Embryonic facial prominence (tissue), 1 donor: Measurements from ENCODE around the gene SNX25.
"Not testable (repeated sequence)": the region's sequence is repeated elsewhere in the genome, so short reads cannot be mapped to it uniquely, and the experiment has no call there.

Experiments
- DNase-seq: peaks from one replicate; pipeline ENCODE4 v3.0.0-alpha.2; 2016; ENCODE audit errors: extremely low spot score

The SNX25 gene

DNA sequence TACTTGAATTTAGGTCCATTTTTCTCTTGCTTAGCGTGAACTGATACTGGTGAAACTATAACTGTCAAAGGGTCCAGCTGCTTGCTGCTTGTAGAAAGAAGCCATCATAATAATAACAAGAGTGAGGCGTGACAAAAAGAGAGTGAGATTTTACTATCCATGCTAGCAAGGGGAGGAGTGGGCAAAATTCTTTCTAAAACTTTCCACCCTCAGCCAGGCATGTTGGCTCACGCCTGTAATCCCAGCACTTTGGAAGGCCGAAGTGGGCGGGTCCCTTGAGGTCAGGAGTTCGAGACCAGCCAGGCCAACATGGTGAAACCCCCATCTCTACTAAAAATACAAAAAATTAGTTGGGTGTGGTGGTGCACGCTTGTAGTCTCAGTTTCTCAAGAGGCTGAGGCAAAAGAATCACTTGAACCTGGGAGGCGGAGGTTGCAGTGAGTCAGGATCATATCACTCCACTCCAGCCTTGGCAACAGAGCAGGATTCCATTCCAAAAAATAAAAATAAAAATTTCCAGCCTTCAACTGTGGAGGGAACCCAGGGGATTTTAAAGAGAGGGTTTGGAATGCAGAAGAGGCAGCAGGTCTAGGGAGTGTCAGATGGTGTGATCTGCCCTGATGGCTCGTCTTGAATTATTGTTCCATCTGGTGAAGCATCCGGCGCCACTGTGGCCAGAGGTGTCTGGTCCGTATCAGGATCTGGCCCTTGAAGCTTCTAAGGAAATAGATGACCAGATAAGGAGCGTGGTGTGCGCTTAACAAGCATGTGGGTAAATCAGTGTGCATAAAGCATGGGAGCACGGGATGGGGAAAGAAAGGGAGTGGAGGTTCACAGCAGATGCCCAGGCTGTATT lies 134.6 kb downstream of the SNX25 start:
- no peak for DNase-seq

DNA sequence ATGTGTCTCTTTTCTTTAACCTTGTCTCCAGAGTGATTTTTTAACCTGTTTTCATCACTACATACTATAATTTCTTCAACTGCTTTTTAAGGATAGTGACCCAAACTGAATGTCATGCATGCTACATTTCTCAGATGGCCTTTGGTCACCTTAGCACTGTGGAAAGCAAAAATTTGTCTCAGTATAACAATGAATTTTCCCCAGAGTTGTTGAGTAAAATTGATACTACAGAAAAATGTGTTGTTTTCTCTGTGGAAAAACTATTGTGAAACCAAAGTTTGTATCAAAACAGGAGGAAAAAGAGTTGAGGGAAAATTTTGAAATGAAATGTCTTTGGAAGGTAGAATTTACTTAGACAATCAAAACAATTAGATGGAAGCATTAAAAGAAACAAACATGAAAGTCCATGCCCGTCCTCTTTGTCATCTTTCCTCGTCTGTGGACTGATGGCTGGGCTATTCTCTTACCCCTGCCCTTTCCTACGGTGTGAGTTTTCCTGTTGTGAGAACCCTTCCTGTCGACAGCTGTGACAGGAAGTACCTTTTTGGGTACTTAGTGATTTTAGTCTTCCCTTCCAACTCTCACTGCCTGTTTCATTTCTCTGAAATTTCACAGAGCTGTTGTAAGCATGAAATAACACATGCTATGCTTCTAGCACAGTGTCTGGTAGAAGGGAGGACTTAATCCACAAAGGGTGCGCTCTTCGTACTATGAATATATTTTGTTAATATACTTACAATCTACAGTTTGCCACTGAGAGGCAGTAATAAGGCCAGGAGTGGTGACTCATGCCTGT lies 135.5 kb downstream of the SNX25 start:
- DNase-seq: no peak

DNA sequence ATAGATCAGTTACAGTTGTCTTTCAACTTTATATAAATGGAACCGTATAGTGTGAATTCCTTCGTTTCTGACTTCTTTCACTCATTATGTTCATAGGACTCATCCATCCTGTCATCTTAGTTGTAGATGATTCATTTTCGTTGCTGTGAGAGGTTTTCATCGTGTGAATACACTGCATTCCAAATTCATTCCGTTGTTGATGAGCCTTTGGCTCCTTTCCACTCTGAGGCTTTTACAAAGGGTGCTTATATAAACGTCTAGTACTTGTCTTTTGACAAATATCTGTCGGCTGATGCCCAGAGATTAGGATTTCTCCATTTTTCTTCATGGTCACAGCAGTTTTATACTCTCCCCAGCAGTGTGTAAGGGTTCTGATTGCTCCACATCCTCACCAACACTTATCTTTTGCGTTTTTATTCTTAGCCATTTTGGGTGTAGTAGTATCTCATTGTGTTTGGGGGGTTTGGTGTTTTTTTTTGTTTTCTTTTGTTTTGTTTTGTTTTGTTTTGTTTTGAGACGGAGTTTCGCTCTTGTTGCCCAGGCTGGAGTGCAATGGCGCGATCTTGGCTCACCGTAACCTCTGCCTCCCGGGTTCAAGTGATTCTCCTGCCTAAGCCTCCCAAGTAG lies 137.7 kb downstream of the SNX25 start:
- no peak for DNase-seq

DNA sequence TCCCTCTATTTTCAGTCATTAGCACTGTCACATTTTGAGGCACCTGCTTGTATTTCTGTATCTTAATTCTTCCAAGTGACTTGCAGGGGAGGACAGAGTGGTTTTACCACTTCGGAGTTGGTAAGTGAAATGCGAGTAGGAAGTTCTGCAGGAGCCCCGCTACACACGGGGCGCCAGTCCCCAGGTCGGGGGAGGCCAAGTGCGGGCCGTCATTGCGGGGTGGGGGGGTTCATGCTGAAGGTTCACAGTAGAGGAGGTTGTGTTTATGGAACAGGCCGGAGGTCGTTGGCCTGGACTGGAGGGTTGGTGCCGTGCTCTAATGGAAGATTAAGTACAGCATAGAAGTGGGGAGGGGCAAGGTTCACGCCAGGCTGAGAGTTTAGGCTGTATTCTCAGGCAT lies 142.3 kb downstream of the SNX25 start:
- DNase-seq: no peak

DNA sequence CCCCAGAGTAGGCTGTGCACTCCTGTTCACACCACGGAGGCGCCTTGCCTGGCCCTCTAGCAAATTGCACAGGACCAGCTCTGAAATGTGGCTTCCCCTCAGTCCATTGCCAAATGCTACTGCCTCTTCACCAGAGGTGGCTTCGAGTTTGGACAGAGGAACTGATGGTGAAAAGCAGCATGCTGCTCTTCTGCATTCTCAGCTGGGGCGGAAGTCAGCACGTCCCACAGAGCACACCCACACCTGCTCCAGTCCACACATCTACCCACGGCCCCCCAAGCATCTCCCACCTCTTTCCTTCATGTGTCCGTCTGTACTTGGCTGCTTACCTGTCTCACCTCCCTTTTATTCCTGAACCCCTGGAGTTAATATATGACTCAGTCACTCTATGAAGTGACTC lies 142.8 kb downstream of the SNX25 start:
- no peak for DNase-seq

DNA sequence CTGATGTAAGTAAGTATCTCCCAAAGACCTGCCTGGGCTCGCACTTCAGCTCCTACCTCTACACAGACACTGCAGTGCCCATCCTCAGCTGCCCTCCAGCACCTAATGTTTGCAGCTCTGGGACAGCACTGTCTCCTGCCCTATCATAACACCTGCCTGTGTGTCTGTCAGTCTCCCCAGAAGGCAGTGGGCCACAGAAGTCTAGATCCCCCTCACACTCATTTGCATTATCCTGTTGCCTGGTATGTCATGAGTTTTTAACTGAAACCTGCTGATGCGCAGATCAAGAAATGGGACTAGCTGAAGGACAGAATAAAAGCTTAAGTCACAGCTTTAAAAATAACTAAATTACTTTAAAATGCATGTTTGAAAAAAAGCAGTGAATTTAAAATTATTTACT lies 143.3 kb downstream of the SNX25 start:
- no peak for DNase-seq

DNA sequence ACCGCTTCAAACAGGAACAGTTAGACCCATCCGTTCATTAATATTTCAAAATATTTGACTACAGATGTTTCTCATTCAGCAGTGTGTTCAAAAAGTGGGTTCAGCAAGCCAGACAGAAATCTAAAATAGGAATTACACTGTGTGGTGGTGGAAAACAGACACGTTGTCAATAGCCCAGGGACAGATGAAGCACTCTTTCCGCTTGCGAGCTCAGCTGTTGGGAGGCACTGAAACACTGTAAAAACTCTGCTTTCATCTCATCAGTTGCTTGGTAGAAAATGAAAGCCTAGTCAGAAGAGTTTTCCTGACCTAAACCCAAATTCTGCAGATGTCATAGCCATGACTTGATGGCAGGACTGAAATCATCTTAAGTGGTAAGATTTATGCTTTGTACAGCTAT lies 147.8 kb downstream of the SNX25 start:
- DNase-seq: no peak

DNA sequence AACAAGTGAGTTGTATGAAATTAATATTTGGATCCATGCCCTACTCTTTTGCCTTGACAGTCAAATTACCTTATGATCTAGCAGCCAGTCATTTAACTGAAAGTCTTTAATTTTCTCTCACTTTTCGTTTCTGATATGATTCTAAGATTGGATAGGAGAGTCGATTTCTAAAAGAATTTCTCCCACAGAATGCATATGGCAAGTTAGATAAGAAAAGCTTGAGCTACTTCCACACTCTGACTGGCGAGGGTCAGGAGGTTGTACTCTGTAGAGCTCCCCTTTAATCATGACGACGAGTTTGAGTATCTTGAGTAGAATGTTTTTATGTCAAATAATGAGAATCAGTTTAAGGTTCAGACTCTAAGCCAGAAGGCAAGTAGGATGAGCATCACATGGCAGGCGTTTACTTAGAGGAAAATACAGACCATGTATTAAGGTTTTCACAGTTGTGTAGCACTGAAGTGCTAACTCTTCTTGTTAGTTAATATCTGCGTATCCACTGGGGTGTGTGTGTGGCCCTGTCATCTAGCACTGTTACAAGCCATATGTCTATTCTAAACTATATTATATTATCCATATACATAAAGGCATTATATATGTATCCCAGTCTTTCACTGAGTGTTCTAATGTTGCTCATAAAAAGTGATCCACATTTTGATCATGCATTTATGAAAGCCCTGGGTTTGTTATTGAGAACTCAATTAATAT lies 148.5 kb downstream of the SNX25 start:
- DNase-seq: no peak

DNA sequence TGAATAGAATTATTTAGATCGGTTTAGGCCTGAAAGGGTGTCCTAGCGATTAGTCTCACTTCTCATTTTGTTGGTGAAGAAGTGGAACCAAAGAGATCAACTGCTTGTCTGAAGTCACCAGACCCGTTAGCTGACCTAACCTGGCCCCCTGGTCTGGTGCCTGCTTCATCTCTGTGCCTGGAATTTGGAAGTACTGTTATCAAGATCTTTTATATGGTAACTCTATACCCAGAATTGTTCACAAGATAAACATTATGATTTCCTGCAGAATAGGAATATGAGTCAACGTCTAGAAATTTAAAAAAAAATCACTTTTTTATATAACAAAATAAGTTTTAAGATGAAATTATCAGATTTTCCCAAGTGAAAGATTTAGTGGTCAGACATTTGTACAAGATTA lies 149.1 kb downstream of the SNX25 start:
- no peak for DNase-seq

DNA sequence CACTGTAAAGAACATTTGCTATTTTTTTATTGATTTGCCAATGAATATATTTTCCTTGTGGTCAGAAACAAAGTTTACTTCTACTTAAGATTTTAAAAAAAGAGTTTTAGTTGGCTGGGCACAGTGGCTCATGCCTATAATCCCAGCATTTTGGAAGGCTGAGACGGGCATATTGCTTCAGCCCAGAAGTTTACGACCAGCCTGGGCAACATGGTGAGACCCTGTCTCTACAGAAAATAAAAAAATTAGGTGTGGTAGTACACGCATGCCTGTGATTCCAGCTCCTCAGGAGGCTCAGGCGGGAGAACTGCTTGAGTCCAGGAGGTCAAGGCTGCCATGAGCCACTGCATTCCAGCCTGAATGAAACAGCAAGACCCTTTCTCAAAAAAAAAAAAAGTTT lies 149.6 kb downstream of the SNX25 start:
- no peak for DNase-seq

DNA sequence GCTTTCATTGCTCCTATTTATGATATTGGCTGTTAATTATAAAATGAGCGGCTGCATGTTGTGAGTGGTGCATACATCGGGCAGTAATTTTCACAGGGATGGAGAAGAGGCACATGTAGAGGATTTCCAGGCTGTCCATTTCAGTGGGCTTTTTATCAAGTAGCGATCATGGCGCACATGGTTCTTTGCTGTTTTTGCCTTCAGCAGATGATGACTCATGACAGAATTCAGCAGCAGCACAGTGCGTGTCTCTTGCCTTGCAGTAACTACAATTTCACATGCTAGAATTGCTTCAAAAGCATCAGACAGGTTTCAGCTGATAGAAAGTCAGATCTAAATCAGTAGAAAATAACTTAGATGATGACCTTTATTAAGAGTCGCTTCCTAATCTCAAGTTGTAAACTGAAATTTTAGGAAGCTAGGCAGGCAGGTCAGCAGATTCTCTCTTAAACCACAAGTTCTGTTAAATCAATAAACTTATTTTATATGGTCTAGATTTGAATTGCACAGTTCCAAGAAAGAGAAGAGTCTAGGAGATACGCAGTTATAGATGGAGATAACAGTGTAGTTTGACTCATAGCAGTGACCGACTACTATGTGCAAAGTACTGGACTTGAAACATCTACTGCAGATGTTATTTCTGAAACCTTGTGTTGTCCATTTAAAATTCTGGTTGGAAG lies 150.5 kb downstream of the SNX25 start:
- DNase-seq: no peak

DNA sequence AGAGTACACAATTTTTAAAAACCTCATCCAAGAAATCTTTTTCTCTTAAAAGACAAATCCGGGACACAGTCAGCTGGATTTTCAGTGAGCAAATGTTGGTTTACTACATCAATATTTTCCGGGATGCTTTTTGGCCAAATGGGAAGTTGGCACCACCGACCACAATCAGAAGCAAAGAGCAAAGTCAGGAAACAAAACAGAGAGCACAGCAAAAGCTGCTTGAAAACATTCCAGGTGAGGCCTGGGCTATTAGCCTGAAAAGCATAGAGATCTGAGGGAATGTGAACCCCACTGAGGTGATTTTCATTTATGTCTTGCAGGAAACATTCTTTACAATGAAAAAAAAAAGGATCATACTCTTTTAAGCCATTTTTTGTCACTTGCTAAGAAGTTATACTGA lies 152.5 kb downstream of the SNX25 start:
- DNase-seq: no peak

DNA sequence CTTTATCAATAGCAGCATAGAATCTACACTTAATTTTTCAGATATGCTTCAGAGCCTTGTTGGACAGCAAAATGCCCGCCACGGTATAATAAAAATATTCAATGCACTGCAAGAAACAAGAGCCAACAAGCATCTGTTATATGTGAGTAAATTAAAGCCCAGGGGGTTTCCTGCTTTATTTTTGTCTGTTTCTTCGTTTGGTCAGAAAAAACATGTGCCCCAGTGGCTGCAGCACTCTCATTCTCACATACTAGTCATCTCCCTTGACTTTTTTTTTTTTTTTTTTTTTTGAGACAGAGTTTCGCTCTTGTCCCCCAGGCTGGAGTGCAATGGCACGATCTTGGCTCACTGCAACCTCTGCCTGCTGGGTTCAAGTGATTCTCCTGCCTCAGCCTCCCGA lies 153.2 kb downstream of the SNX25 start:
- DNase-seq: not testable (repeated sequence)

DNA sequence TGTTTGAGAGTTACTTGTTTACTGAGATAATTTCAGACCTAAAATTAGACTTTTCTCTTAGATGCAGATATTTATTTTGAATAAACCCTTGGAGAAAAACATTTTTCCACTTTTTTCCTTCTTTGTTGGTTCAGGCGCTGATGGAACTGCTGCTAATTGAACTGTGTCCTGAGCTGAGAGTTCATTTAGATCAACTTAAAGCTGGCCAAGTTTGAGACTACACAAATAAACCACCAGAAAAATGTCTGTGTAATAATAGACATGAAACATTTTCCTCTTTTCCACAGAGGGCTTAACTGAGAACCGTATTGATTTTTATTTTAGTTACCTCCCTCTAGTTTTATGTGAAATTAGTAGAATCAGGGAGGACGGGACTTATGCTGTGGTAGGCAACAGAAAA lies 153.9 kb downstream of the SNX25 start:
- no peak for DNase-seq

DNA sequence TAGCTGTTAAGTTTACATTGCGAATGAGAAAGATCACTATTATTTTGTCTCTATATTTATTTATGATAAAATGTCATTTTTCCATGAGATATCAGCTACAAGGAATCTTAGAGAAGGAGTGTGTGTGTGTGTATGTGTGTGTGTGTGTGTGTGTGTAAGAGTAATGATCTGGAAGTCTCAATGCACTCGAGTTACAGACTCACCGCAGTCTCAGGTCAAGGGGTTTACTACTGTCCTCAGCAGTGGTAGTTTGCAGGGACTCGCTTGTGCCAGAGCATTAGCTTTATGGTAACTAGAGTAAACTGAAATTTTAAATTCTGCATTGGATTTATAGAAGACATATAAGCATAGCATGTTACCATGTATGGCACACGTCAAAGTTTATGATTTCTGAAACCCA lies 155.5 kb downstream of the SNX25 start:
- no peak for DNase-seq

DNA sequence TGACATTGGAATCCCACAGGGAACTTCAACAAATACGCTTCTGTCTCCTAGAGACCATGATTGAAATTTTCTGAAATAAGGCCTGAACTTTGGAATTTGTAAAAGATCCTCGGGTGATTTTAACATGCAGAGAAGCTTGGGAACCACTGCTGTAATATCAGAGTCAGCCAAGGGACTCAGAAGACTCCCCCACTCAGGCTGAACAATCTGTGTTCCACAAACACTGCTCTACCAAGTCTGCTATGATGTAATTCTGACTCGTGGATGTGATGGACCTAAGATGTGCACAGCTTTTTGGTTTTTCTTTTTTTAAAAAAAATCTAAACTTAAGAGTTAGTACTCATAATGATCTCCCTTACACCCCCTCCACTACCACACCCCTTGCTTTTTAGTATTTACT lies 160.3 kb downstream of the SNX25 start:
- no peak for DNase-seq

DNA sequence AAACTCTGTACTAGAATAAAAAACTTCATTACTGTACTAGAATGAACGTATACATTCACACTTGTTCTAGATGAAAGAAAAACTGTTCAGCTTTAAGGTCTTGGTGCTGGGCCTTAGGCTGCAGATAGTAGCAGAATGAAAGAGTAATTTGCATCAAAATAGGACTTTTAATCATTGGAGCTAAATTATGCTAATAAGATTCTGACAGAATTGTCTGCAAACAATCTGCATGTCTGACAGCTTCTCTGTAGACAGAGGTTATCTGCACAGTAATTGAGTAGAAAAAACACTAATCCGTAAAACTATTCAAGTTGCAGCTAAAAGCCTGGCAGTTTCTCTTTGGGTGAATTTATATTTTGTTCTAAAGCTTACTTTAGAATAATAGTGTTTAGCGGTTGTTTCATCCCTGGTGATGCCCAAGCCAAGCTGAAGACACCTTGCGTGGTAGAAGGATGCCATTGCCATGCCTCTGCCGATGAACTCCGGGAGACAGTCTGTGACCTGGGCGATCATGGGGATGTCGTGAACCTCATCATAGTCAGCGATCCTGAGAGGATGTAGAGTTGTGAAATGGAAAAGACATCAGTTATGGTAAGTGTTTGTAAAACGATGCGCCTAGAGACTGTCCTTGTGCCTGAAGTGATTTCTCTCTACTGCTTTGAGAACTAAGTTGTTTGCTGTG lies 161.0 kb downstream of the SNX25 start:
- no peak for DNase-seq

DNA sequence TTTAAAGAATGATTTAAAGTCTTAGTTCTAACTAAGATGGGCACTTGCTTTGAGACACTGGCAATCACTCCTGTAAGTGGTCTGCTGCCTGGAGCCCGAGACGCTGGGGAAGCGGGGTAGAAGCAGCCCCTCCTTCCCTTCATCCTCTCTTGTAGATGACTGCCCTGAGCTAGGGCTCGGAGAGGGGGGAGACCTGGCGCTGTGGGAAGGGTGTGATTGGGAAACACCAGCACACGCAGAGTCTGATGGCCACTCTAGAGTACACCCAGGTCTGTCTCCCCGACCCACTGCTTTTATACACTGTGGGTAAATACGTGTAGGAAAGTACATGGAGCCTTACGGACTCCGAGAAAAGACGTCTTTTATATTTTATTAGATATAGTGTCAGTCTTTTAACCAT lies 162.3 kb downstream of the SNX25 start:
- DNase-seq: no peak

DNA sequence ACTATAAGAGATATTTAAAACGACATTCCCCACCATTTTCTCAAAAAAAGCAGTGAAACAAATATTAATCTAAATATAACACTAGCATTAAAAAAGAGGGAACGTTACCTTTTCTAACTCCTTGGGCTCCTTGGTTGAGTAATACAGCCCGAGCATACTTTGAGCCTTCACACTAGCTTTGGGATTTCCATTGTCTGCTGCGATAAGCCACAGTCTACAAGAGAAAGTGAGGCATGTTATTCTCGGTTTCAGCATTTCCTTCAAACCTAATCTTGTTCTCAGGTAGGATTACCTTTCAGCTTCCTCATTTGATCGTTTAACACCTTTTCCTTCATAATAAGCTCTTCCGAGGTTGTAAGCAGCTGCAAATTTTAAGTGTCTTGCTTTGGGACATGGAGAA lies 164.6 kb downstream of the SNX25 start:
- DNase-seq: no peak

DNA sequence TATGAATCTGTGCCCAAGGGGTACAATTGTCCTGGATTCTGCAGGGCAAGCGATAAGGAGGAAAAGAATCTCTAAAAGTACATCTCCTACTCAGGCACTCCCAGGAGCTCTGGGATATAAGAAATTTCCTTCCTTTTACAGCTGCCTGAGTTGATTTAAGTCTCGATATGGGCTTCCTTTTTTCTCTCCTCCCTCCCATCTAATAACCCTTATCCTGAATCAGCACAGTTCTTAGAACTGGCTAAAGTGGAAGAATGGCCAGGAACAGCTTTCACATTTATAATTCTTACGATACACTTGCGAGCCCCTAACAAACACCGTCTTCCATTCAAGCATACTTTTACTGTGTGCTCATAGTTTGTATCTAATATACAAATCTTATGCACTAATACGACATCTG lies 165.2 kb downstream of the SNX25 start:
- DNase-seq: no peak

DNA sequence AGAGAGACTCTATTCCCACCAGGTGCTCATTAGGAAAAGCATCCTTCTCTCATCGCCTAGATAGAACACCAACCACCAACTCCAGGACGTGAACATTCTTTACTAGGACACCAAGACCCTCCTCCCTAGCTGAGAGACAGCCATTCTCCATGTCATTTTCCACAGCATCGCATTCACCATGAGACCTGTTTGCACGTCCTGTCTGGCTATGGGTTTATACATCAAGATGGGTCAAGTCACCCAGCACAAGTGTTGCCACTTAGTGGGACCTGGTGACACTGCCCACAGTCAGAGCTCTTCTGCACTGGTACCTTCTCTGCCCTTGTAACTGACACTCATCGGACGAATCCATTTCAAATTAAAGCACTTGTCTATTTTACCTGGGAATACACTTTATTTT lies 168.9 kb downstream of the SNX25 start:
- no peak for DNase-seq
